HepG2 (cell line): Measurements from ENCODE around the gene RNU1-2. TPM values are rescaled to one million over a fixed set of nuclear protein-coding genes. Genes with fewer than 3 reads are reported as not detected.

Experiments used
- BRF2 ChIP-seq: sonication (generic); formaldehyde crosslinking; IDR thresholded peaks from 2 replicates; pipeline ENCODE4 v1.8.1; 2022; ENCODE audit warnings: mild to moderate bottlenecking, missing genetic modification reagents
- CREB1 ChIP-seq, 2 experiments: fragments of 450-650 bp in 1 of 2; IDR thresholded peaks; 2 replicates each; pipeline ENCODE4 v1.6.1; 2016 to 2017; ENCODE audit warnings: control low read depth in 1 of 2, mild to moderate bottlenecking in 1 of 2, missing compliant biosample characterization in 1 of 2, missing genetic modification characterization in 1 of 2
- IKZF4 ChIP-seq: sonication (generic); formaldehyde crosslinking; IDR thresholded peaks from 2 replicates; pipeline ENCODE4 v1.5.1; 2020; ENCODE audit warnings: borderline replicate concordance, mild to moderate bottlenecking, low read depth, missing genetic modification reagents; ENCODE audit errors: not compliant biosample characterization
- KMT2A ChIP-seq: sonication (generic); formaldehyde crosslinking; IDR thresholded peaks from 2 replicates; pipeline ENCODE4 v1.4.0; 2020; ENCODE audit warnings: missing genetic modification reagents
- SAFB2 ChIP-seq: sonication (generic); formaldehyde crosslinking; IDR thresholded peaks from 2 replicates; pipeline ENCODE4 v1.5.1; 2020; ENCODE audit warnings: missing genetic modification reagents, low read depth, mild to moderate bottlenecking, borderline replicate concordance
- SIX1 ChIP-seq: sonication (generic); formaldehyde crosslinking; IDR thresholded peaks from 2 replicates; pipeline ENCODE4 v1.4.0; 2020; ENCODE audit warnings: missing genetic modification reagents, borderline replicate concordance
- SMC3 ChIP-seq: IDR thresholded peaks from 2 replicates; pipeline ENCODE4 v1.6.1; 2011; ENCODE audit warnings: low read length, improper control_type of control experiment
- SMYD3 ChIP-seq: sonication (generic); formaldehyde crosslinking; IDR thresholded peaks from 2 replicates; pipeline ENCODE4 v1.8.1; 2023; ENCODE audit warnings: mild to moderate bottlenecking, missing genetic modification reagents
- THAP8 ChIP-seq: sonication (generic); formaldehyde crosslinking; IDR thresholded peaks from 2 replicates; pipeline ENCODE4 v1.5.1; 2020; ENCODE audit warnings: missing genetic modification reagents, mild to moderate bottlenecking, borderline replicate concordance
- ZFP36L1 ChIP-seq: sonication (generic); formaldehyde crosslinking; IDR thresholded peaks from 2 replicates; pipeline ENCODE4 v1.8.0; 2022; ENCODE audit warnings: mild to moderate bottlenecking, missing genetic modification reagents, moderate library complexity
- ZNF407 ChIP-seq: sonication (generic); formaldehyde crosslinking; IDR thresholded peaks from one replicate; pipeline ENCODE4 v1.5.1; 2020; ENCODE audit warnings: mild to moderate bottlenecking, missing genetic modification reagents; ENCODE audit errors: not compliant biosample characterization
- ZNF691 ChIP-seq: sonication (generic); formaldehyde crosslinking; IDR thresholded peaks from 2 replicates; pipeline ENCODE4 v1.4.0; 2020; ENCODE audit warnings: missing genetic modification reagents, low read depth, mild to moderate bottlenecking, borderline replicate concordance
- ZNF713 ChIP-seq: sonication (generic); formaldehyde crosslinking; IDR thresholded peaks from 2 replicates; pipeline ENCODE4 v1.4.0; 2020; ENCODE audit warnings: mild to moderate bottlenecking, missing genetic modification reagents
- ZNF746 ChIP-seq: sonication (generic); formaldehyde crosslinking; IDR thresholded peaks from 2 replicates; pipeline ENCODE4 v1.8.0; 2022; ENCODE audit warnings: mild to moderate bottlenecking, missing genetic modification reagents
- polyA plus RNA-seq, 8 experiments: library from polyadenylated mRNA; depleted of rRNA in 3 of 8; stranded (reverse) in 7 of 8; unstranded in 1 of 8; fragments of >200 nt; fragmentation: Illumina TruSeq in 4 of 8; extraction: Trizol in 4 of 8; gene quantifications; 2 replicates each; pipeline versions ENCODE4 v1.2.1 to v1.2.3, GENCODE V29; 2011 to 2016; ENCODE audit warnings: low read depth in 4 of 8, missing spikeins in 1 of 8, mixed read lengths in 1 of 8; ENCODE audit not compliant: insufficient read depth in 1 of 8
- total RNA-seq, 5 experiments: library from RNA; depleted of rRNA; stranded (reverse); fragments of >200 nt; fragmentation: Illumina TruSeq; extraction: Trizol; gene quantifications; 2 replicates each; pipeline ENCODE4 v1.2.3, GENCODE V29; 2016; ENCODE audit warnings: low read depth in 1 of 5
- TF ChIP-seq, protein P1 (sequence below): sonication (generic); formaldehyde crosslinking; IDR thresholded peaks from 2 replicates; pipeline ENCODE4 v1.5.0; 2020; ENCODE audit warnings: missing genetic modification reagents

The RNU1-2 gene
- total and polyA plus RNA-seq, 2 of the 13 experiments (the other 11 are each of a cell fraction or from before 2014, with no cell fraction given) = under 0.01 to 11,018 TPM

DNA sequence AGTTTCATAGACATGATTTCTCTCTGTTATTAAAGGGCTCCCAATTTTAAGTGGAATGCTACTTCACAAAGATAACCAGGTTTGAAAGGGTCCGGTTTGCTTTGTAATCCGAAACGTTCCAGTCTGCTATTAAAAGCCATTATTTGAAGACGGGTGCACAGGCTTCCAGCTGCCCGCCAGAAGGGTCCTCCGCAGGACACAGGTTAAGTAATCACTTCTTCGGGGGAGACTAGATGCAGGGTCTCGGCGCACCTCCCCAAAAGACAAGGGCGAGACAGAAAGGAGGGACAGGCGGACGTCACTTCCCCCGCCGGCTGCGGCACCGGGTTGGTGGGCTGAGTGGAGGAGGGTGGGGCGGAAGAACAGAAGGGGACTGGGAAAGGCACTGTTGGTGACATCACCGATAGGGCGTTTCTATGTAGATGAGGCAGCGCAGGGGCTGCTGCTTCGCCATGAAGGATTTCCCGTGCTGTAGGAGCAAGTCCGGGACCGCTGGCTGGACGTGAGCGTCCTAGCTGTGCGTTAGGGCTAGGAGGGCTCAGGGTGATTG is 8.9 kb downstream of the RNU1-2 start (continued):
- TF ChIP-seq ZNF407 (no peak), ZFP36L1 (CRISPR knock-in tag) (peak; percentile 12; the same call in 1 of the 2 replicates), ZNF691 (no peak), THAP8 (CRISPR knock-in tag) (no peak), BRF2 (CRISPR knock-in tag) (no peak), ZNF713 (CRISPR knock-in tag) (0 out of 2 replicates have a peak, but pooled peaks have one; percentile 19), KMT2A (no peak), ZNF746 (CRISPR knock-in tag) (no peak), SIX1 (no peak), IKZF4 (CRISPR knock-in tag) (no peak), SMYD3 (CRISPR knock-in tag) (no peak), SMC3 (no peak), SAFB2 (CRISPR knock-in tag) (0 out of 2 replicates have a peak, but pooled peaks have one; percentile 47), CREB1 (IDR thresholded peaks at IDR 0.05) (peak; percentile 92), CREB1 (CRISPR knock-in tag; IDR thresholded peaks at IDR 0.05) (peak; percentile 98)
- TF ChIP-seq, protein P1, sequence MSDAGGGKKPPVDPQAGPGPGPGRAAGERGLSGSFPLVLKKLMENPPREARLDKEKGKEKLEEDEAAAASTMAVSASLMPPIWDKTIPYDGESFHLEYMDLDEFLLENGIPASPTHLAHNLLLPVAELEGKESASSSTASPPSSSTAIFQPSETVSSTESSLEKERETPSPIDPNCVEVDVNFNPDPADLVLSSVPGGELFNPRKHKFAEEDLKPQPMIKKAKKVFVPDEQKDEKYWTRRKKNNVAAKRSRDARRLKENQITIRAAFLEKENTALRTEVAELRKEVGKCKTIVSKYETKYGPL (CRISPR knock-in tag) = no peak
